HUES64 (cell line): ENCODE results near the gene CPLX3.

Source experiments
- H3K27ac ChIP-seq: 2 replicates; pipeline ENCODE4 v1.7.0; 2013; ENCODE audit warnings: low read depth, low read length, inconsistent platforms
- H3K27me3 ChIP-seq: 2 replicates; pipeline ENCODE4 v1.6.1; 2013; ENCODE audit warnings: mild to moderate bottlenecking, low read length; ENCODE audit not compliant: insufficient read depth
- H3K36me3 ChIP-seq: 2 replicates; pipeline ENCODE4 v1.6.1; 2013; ENCODE audit warnings: mild to moderate bottlenecking, low read length; ENCODE audit not compliant: insufficient read depth
- H3K4me1 ChIP-seq: 2 replicates; pipeline ENCODE4 v1.6.1; 2013; ENCODE audit warnings: mild to moderate bottlenecking, low read length, moderate library complexity; ENCODE audit not compliant: insufficient read depth
- H3K4me3 ChIP-seq: 2 replicates; pipeline ENCODE4 v1.5.1; 2013; ENCODE audit warnings: mild to moderate bottlenecking, low read length, moderate library complexity
- H3K9ac ChIP-seq: 2 replicates; pipeline ENCODE4 v1.6.1; 2013; ENCODE audit warnings: mild to moderate bottlenecking, low read depth, low read length
- H3K9me3 ChIP-seq: 2 replicates; pipeline ENCODE4 v1.6.1; 2013; ENCODE audit warnings: low read depth, low read length; ENCODE audit not compliant: insufficient read depth
- WGBS: fragments of 150-250, 120-280 bp; methylation state at CpG from one replicate; pipeline ENCODE4 v1.1.7; 2013; ENCODE audit warnings: missing lambda C conversion rate; 5-methylcytosine and 5-hydroxymethylcytosine counted together

Gene CPLX3

GRCh38 chr15:74798388-74799254, 27.8 kb upstream of the CPLX3 start:
- H3K36me3 ChIP-seq, result peaks cover 29% of the 10 kb centered on the region
- no peaks in the 10 kb centered on the region for H3K27me3 ChIP-seq
- no peaks in the 10 kb centered on the region; the same call in 1 of the 2 replicates for H3K4me1 ChIP-seq
- no peaks in the 10 kb centered on the region for H3K9me3 ChIP-seq
- no peak overlapping the region for H3K4me3 ChIP-seq
- H3K9ac ChIP-seq, result no peak overlapping the region
- no peak overlapping the region for H3K27ac ChIP-seq
- 93% methylated on average over 25 of the region's 25 CpGs for WGBS

GRCh38 chr15:74799255-74799855, 27.1 kb upstream of the CPLX3 start:
- Histone ChIP-seq H3K4me1 (no peaks in the 10 kb centered on the region; the same call in 1 of the 2 replicates), H3K9ac (no peak overlapping the region), H3K27me3 (no peaks in the 10 kb centered on the region), H3K9me3 (no peaks in the 10 kb centered on the region), H3K4me3 (no peak overlapping the region), H3K36me3 (peaks cover 35% of the 10 kb centered on the region), H3K27ac (no peak overlapping the region)
- WGBS, result 94% methylated on average over 16 of the region's 16 CpGs

GRCh38 chr15:74799856-74800558, 26.4 kb upstream of the CPLX3 start:
- no peaks in the 10 kb centered on the region; the same call in 1 of the 2 replicates for H3K4me1 ChIP-seq
- peaks cover 35% of the 10 kb centered on the region for H3K36me3 ChIP-seq
- no peak overlapping the region for H3K27ac ChIP-seq
- no peak overlapping the region for H3K4me3 ChIP-seq
- no peaks in the 10 kb centered on the region for H3K27me3 ChIP-seq
- no peaks in the 10 kb centered on the region for H3K9me3 ChIP-seq
- no peak overlapping the region for H3K9ac ChIP-seq
- 68% methylated on average over 18 of the region's 18 CpGs for WGBS

- Histone ChIP-seq H3K4me3 (no peak overlapping the region), H3K9ac (no peak overlapping the region), H3K9me3 (no peaks in the 10 kb centered on the region), H3K27ac (no peak overlapping the region), H3K27me3 (no peaks in the 10 kb centered on the region), H3K4me1 (no peaks in the 10 kb centered on the region; the same call in 1 of the 2 replicates), H3K36me3 (peaks cover 35% of the 10 kb centered on the region)
- WGBS, result 89% methylated on average over 20 of the region's 20 CpGs
These were observed 25.8 kb upstream of the CPLX3 start for GRCh38 chr15:74800559-74801094.

- H3K4me3 ChIP-seq, result no peak overlapping the region
- no peaks in the 10 kb centered on the region for H3K9me3 ChIP-seq
- H3K9ac ChIP-seq, result no peak overlapping the region
- 93% methylated on average over 18 of the region's 18 CpGs for WGBS
- peaks cover 35% of the 10 kb centered on the region for H3K36me3 ChIP-seq
- H3K4me1 ChIP-seq, result no peaks in the 10 kb centered on the region; the same call in 1 of the 2 replicates
- H3K27me3 ChIP-seq, result no peaks in the 10 kb centered on the region
- no peak overlapping the region for H3K27ac ChIP-seq
These were observed 25.0 kb upstream of the CPLX3 start for GRCh38 chr15:74801311-74801997.

- WGBS, result 95% methylated on average over 20 of the region's 20 CpGs
- no peaks in the 10 kb centered on the region for H3K27me3 ChIP-seq
- H3K9me3 ChIP-seq, result no peaks in the 10 kb centered on the region
- no peak overlapping the region for H3K4me3 ChIP-seq
- peaks cover 35% of the 10 kb centered on the region for H3K36me3 ChIP-seq
- H3K27ac ChIP-seq, result no peak overlapping the region
- H3K4me1 ChIP-seq, result no peaks in the 10 kb centered on the region; the same call in 1 of the 2 replicates
- no peak overlapping the region for H3K9ac ChIP-seq
These were observed 24.1 kb upstream of the CPLX3 start for GRCh38 chr15:74802290-74802689.

GRCh38 chr15:74802862-74803447, 23.5 kb upstream of the CPLX3 start:
- no peaks in the 10 kb centered on the region for H3K27me3 ChIP-seq
- peaks cover 35% of the 10 kb centered on the region for H3K36me3 ChIP-seq
- no peak overlapping the region for H3K4me3 ChIP-seq
- no peaks in the 10 kb centered on the region; the same call in 1 of the 2 replicates for H3K4me1 ChIP-seq
- no peak overlapping the region for H3K27ac ChIP-seq
- H3K9me3 ChIP-seq, result no peaks in the 10 kb centered on the region
- H3K9ac ChIP-seq, result no peak overlapping the region
- WGBS, result 96% methylated on average over 31 of the region's 31 CpGs

- no peaks in the 10 kb centered on the region for H3K27me3 ChIP-seq
- 83% methylated on average over 6 of the region's 6 CpGs for WGBS
These were observed 21.5 kb upstream of the CPLX3 start for GRCh38 chr15:74804935-74805334.

GRCh38 chr15:74807282-74807681, 19.1 kb upstream of the CPLX3 start:
- Histone ChIP-seq H3K4me3 (no peak overlapping the region), H3K27me3 (no peaks in the 10 kb centered on the region), H3K9ac (no peak overlapping the region), H3K27ac (no peak overlapping the region), H3K9me3 (no peaks in the 10 kb centered on the region), H3K4me1 (no peaks in the 10 kb centered on the region; the same call in 1 of the 2 replicates), H3K36me3 (peaks cover 19% of the 10 kb centered on the region; the same call in 1 of the 2 replicates)
- 85% methylated on average over 5 of the region's 5 CpGs for WGBS

More at GRCh38 chr15:74804935-74805334, 21.5 kb upstream of the CPLX3 start:
- no peaks in the 10 kb centered on the region; the same call in none of the 2 replicates for H3K4me1 ChIP-seq
- H3K9ac ChIP-seq, result no peak overlapping the region
- H3K9me3 ChIP-seq, result no peaks in the 10 kb centered on the region
- H3K4me3 ChIP-seq, result no peak overlapping the region
- peaks cover 35% of the 10 kb centered on the region for H3K36me3 ChIP-seq
- no peak overlapping the region for H3K27ac ChIP-seq
